GM12873 (cell line): ENCODE measurements around the gene RAP1GAP.

Experiments used
- CTCF ChIP-seq: IDR thresholded peaks from 2 replicates; pipeline ENCODE4 v1.5.1; 2012; ENCODE audit warnings: low read depth, mild to moderate bottlenecking, moderate library complexity, low read length, control low read depth; ENCODE audit not compliant: insufficient read depth; ENCODE audit errors: missing control alignments

Gene RAP1GAP

GRCh38 chr1:21704145-21704544 is 35.0 kb upstream of the RAP1GAP start:
- no peak for TF ChIP-seq CTCF

- peak; percentile 51 for TF ChIP-seq CTCF
Observed at GRCh38 chr1:21703318-21703963, 34.3 kb upstream of the RAP1GAP start.

DNA sequence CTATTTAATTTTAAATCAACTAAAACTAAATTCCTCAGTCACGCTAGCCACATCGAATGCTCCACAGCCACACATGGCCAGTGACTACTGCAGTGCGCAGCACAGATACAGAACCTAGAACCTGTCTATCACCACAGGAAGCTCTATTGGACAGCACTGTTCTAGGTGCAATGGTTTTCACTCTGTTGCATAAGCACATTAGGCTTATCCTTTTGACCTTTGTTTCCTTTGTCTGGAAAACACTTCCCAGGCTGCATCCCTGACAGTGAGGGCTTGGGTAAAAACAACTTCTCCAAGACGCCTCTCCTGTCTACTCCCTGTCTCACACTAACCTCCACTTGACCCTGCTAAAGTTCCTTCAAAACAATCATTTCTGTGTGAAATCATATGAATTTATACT is 33.6 kb upstream of the RAP1GAP start:
- no peak for TF ChIP-seq CTCF

GRCh38 chr1:21701401-21701800 is 32.2 kb upstream of the RAP1GAP start:
- no peak for TF ChIP-seq CTCF

DNA sequence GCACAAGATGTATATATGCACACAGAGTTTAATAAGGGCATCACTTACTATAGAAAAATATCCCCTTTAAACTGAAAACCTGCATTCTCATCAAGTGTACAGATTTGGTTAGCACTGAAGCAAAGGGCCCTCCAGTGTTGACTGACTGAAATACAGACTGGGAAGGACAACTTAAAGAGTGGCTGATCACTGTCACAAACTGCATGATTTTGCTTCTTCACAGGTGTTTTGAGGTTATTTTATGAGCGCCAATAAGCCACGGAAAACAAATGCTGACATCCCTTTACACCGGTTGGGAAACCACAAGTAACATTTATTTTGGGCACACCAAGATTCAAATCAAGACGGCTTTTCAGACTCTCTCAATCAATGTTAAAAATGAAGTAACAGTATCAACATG is 30.9 kb upstream of the RAP1GAP start:
- no peak for TF ChIP-seq CTCF

- TF ChIP-seq CTCF, result no peak
Observed at GRCh38 chr1:21696931-21697330, 27.8 kb upstream of the RAP1GAP start.

DNA sequence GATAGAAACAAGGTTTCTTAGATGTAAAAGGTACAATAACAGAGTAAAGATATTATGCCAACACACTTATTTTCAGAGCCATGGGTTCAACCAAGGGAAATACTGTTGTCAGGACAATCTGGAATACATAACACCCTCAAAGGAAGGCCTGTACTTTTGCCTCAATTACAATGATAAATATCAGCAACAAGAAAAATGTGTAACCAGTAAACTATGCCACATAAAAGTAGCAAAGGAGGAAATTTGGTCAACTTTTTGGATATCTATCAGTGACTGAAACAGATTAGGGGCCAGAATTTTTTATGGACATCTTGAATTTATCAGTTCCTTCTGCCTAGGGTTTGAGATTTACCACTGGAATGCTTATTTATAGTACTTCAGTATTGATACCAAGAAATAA is 24.6 kb upstream of the RAP1GAP start:
- no peak for TF ChIP-seq CTCF
